ENCODE results near the gene SLC44A3.

SLC44A3 gene

DNA sequence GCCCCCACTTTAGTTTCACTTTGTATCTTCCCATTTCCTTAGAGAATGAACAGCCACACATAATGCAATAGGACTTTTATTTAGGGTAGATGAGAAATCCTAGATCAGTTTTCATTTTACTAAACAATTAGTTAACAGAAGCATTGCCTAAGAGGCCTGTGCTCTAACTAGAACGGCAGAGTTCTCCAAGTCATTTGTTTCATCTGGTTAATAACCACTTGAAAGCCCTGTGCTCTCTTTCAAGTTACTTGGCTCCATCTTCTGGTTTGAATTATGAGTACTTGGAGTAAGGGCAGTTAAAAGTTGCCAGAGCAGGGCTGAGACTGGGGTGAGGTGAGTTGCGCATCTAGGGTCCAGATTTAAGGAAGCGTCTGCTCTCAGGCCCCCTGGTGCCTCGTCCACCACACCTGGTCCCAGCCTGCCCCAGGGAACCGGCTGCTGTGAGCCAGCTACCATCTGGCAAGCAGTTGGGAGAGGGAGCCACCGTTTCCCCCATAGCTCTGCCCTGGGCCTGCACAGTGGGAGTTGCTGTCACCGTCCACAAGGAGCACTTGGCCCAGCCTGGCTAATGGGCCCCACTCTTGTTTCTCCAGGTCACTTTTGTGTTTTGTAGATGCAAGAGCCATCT lies 18.1 kb upstream of the SLC44A3 start:
- DNase-seq, result no peak

DNA sequence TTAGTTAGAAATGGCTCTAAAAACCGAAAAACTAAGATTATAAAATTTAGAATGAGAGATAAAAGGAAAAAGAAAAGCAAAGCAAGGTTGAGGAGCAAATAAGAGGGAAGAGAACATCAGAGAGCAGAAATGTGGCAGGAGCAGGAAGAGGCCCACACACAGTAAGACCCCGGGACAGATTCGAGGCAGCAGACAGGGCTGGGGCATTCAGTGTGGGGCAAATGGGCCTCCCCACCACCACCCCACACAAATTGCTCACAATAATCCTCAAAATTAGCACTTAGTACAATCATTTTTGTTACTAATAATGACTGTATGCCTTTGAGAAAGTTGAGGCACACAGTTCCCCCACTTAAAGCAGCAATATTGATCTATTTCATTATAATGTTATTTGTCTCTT lies 17.1 kb upstream of the SLC44A3 start:
- no peak for DNase-seq

- DNase-seq, result no peak
Measured at GRCh38 chr1:94803517-94804441, 16.4 kb upstream of the SLC44A3 start.

DNA sequence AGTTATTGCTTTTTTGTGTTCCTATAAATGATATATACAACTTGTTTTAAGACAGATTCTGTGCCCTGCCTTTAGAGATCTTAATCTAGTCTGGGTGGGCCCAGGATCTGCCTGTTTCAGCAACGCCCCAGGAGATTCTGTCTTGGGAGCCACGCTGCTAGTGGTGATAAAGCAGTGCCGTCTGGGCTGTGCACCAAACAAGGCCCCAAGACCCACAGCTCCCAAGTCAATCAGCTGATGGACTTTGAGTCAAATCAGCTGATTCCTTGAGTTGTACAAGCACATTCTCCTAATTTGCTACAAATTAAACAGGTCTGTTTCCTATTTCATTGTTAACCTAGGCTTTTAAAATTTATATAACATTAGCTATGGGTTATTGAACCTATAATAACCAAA lies 15.7 kb upstream of the SLC44A3 start:
- no peak for DNase-seq

DNA sequence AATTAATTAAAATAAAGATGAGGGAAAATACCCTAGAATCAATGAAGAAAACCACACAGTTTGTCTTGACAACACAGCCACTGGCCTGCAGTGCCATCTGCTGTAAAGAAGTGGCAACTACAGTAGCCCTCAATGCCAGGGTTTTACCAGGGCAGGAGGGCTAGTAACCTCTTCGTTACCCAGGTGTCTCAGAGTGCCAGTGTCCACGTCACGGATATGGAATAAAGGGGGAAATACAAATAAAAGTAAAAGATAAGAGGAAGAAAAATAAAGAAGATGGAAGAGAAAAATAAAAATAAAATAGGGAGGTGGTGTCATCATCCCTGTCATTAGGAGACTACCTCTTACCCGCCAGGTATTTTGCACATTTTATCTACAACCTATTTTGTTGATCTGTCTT lies 14.2 kb upstream of the SLC44A3 start:
- DNase-seq, result peak in 1 of 4 experiments; percentile 3

GRCh38 chr1:94806441-94806871 lies 13.7 kb upstream of the SLC44A3 start:
- DNase-seq, result no peak

- no peak for DNase-seq
Measured at GRCh38 chr1:94807742-94808491, 12.2 kb upstream of the SLC44A3 start.

- no peak for DNase-seq
Measured at GRCh38 chr1:94808669-94809068, 11.5 kb upstream of the SLC44A3 start.

DNA sequence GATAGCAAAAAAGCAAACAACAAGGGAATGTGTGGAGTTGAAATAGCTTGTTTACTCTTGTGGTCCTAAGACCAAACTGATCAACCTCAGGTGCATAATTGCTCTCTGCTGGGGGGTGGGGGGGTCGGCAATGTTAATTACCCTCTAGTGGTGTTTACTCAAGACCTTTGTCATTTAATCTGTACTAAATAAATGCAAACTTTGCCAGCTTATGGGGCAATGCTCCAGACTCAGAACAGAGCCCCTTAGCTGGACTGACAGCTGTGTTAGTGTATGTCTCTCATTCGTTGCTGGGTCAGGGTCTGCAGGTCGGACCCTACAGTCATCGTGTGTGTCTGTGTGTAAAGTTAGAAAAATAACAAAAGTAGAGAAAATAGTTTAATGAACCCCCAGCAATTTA lies 7.2 kb upstream of the SLC44A3 start:
- no peak for DNase-seq

DNA sequence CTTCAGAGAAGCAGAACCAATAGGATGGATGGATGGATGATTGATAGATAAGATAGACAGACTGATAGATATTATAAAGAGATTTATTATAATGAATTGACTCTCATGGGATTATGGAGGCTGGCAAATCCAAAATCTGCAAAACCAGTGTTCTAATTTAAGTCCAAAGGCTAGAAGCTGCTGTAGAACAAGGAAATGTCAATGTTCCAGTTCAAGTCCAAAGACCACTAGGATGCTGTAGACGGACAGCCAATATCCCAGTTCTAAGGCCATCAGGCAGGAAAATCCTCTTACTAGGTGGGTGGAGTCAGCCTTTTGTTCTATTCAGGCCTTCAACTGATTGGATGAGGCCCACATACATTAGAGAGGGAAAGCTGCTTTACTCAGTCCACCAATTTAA lies 4.1 kb upstream of the SLC44A3 start:
- DNase-seq, result no peak

DNA sequence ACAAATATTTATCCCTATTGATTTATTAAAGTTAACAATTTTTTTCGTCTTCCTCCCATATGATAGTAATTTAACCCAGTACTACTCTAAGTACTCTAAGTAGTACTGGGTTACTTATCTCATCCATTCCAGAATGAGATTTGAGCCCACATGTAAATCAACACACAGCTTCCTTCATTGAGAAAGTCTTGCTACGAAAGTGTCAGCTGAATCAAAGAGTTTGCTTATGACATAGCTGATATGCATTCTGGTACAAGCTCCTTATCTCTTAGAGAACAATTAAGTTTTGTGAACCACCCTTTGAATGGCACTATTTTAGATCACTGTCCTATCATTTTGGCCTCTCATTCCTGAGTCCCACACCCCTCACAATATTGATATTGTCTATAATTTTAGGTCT lies 2.4 kb upstream of the SLC44A3 start:
- DNase-seq, result no peak

- no peak for DNase-seq
Measured at GRCh38 chr1:94819238-94819944, 766 bp upstream of the SLC44A3 start.

DNA sequence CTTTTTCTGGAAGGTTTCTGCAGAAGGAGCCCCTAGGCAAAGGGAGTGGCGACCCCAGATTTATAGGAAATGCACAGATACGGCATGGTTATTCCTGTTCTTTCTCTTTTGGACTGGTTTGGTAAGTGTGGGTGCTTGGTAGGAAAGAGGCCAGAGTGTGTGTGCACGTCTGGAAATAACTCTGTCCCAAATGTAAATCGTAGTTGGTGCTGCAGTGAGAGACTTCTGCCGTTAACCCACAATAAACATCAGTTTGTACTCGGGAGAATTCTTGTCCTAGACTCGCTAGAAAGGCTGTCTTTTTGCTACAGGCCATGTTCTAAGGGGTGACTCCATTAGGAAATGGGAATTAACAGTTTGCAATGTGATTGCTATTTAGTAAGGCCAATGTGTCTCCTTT lies 779 bp downstream of the SLC44A3 start:
- no peak for DNase-seq

DNA sequence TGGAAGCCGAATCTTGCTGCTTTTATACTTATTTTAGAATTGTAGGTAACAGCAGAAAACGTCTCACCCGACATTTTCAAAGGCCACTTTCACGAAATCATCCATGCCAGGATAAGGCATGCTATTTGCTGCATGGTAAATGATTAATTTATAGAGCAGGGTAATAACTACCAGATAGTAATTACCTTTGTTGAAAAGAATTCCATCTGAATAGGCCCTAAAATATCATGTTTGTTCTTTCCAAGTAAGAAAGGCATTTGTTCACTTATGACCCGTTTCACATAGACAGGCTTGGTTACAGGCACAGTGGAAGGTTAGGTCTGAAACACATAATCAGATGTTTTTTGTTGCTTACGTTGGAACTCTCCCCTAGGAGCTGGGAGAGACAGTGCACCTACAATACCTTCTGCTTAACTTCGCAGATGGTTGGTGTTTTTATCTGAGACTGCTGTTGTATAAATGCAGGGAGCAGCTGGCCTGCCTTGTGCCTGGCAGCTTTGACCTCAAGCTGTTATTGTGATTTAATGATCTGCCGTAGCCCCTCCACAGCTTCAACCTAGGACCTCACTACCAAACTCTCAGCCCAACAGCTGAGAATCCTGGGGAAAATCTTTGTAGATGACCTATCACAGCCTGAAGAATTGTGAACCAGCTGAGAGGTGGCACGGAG lies 1.6 kb downstream of the SLC44A3 start:
- no peak for DNase-seq

DNA sequence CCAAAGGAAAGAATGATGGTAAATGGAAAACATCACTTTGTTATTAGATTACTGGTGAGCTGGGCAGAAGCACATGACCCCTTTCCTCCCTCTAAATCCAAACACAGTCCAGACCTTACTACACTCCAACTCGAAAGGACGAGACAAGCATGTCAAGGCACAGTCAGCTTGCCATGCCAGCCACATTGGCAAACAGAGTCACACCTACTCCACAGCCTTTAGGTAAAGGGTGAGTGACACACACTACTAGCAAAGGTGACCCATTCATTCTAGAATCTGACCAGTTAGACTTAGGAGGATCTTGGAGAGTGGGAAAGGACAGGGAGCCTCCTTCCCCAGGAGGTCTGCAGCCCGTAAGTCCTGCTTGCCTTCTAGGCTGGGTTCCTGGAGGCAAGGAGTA lies 3.0 kb downstream of the SLC44A3 start:
- DNase-seq, result no peak

DNA sequence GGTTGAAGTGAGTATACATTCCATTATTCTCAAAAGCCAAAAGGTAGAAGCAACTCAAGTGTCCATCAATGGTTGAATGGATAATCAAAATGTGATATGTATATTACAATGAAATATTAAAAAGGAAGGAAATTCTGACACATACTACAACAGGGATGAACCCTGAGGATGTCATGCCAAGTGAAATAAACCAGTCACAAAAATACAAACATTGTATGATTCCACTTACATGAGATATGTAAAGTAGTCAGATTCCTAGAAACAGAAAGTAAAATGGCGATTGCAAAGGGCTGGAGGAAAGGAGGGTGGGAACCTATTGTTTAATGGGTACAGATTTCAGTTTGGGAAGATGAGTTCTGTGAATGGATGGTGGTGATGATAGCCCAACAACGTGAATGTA lies 5.8 kb downstream of the SLC44A3 start:
- DNase-seq, result no peak

GRCh38 chr1:94827434-94827833 lies 7.3 kb downstream of the SLC44A3 start:
- DNase-seq, result no peak

DNA sequence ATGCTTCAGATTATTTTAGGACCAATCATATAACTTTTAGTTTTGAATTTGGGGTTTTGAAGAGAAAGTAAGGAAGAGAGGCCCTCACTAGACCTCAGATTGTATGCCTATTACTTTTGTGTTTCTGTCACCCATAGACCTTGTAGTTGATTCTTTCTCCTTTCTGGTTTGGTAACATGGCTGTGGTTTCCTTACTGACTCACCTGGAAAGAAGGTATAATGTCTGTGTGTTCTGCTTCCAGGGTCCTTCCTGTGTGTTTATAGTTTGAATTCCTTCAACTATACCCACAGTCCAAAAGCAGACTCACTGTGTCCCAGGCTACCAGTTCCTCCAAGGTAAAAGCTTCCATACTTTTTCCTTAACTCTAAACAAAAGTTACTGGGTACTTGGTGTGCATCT lies 8.1 kb downstream of the SLC44A3 start:
- no peak for DNase-seq

DNA sequence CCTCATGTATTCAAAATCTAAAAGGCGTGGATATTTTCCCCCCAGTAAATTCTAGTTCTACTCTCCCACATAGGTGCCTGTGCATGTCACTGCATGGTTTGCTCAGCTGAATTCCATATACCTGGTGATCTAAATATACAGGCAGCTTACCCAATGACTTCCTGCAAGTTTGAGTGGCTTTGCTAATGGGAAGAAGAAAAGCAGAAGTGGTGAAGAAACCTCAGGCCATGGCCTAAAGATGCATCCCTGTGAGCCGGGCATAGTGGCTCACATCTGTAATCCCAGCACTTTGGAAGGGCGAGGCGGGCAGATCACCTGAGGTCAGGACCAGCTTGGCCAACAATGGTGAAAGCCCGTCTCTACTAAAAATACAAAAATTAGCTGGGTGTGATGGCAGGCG lies 11.5 kb downstream of the SLC44A3 start:
- DNase-seq, result no peak

GRCh38 chr1:94832446-94832845 lies 12.3 kb downstream of the SLC44A3 start:
- no peak for DNase-seq

DNA sequence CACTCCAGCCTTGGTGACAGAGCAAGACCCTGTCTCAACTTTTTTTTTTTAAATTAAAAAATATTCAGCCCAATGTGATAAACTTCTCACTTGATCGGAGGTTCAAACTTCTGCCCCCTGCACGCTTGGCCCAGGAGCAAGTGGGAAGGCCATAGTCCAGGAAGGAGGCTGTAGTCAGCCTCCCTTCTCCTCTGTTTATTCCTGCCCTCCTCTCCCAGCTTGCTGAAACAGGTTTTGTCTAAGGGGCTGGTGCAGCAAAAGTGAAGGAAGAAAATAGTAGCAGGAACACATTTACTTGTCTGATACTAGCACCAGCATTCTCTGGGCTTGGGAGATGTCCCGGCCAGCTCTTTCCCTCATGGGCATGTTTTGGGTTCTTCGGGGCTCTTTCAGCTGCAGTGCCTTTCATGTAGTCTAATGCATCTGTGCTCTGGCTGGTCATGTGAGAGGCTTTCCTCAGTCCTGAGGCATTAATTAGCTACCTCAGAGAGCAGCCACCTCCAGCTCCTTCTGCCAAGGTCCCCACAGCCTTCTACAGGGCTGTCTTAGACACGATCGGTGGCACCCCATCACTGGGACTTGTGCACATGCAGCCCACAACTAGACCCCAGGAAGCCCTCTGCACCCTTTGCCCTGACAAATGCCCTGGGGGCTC lies 12.9 kb downstream of the SLC44A3 start:
- DNase-seq, result no peak

DNA sequence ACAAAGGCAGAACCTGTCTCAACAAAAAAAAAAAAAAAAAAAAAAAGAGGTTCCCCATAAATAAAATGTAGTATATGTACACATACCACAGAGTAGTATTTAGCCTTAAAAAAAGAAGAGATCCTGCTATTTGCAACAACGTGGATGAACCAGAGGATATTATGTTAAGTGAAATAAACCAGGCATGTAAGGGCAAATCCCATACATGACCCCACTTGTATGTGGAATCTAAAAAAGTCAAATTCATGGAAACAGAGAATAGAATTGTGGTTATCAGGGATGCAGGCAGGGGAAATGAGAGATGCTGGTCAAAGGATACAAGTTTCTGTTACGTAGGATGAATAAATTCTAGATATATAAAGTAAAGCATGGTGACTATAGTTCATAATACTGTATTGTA lies 16.7 kb downstream of the SLC44A3 start:
- no peak for DNase-seq
